RWPE2 (cell line): ENCODE measurements around the gene SGTB.

Source experiments
- ATAC-seq: fragments of 200-7000 bp; cut with Tn5 transposase; 3 replicates; pipeline ENCODE4 v1.9.1; 2021; ENCODE audit warnings: low read depth
- DNase-seq: peaks from one replicate; pipeline ENCODE4 v3.0.0-alpha.2; 2020; ENCODE audit warnings: low spot score
- H3K27ac ChIP-seq: fragments of 450-650 bp; 2 replicates; pipeline ENCODE4 v1.5.1; 2017; ENCODE audit warnings: mild to moderate bottlenecking; ENCODE audit not compliant: poor library complexity, severe bottlenecking
- H3K27me3 ChIP-seq: fragments of 250-450 bp; sonication (Bioruptor Pico); 2 replicates; pipeline ENCODE4 v1.5.1; 2021; ENCODE audit warnings: mild to moderate bottlenecking, moderate library complexity; ENCODE audit not compliant: insufficient read depth, poor library complexity, severe bottlenecking
- H3K36me3 ChIP-seq: fragments of 250-450 bp; sonication (Bioruptor Pico); 2 replicates; pipeline ENCODE4 v1.5.1; 2020; ENCODE audit warnings: low read depth, mild to moderate bottlenecking, moderate library complexity
- H3K4me1 ChIP-seq: fragments of 250-450 bp; sonication (Bioruptor Pico); 2 replicates; pipeline ENCODE4 v1.5.1; 2021; ENCODE audit warnings: mild to moderate bottlenecking, moderate library complexity; ENCODE audit not compliant: insufficient read depth, poor library complexity, severe bottlenecking
- H3K4me3 ChIP-seq: fragments of 250-450 bp; sonication (Bioruptor Pico); 2 replicates; pipeline ENCODE4 v1.5.1; 2021; ENCODE audit warnings: mild to moderate bottlenecking, moderate library complexity; ENCODE audit not compliant: severe bottlenecking
- H3K9me3 ChIP-seq: fragments of 250-450 bp; sonication (Bioruptor Pico); 2 replicates; pipeline ENCODE4 v1.5.1; 2021; ENCODE audit warnings: mild to moderate bottlenecking, moderate library complexity; ENCODE audit not compliant: severe bottlenecking
- TF ChIP-seq, protein P1 (sequence below): fragments of 450-650 bp; IDR thresholded peaks from one replicate; pipeline ENCODE4 v1.5.1; 2017; ENCODE audit warnings: mild to moderate bottlenecking, moderate library complexity; ENCODE audit not compliant: poor library complexity, severe bottlenecking

SGTB gene

DNA sequence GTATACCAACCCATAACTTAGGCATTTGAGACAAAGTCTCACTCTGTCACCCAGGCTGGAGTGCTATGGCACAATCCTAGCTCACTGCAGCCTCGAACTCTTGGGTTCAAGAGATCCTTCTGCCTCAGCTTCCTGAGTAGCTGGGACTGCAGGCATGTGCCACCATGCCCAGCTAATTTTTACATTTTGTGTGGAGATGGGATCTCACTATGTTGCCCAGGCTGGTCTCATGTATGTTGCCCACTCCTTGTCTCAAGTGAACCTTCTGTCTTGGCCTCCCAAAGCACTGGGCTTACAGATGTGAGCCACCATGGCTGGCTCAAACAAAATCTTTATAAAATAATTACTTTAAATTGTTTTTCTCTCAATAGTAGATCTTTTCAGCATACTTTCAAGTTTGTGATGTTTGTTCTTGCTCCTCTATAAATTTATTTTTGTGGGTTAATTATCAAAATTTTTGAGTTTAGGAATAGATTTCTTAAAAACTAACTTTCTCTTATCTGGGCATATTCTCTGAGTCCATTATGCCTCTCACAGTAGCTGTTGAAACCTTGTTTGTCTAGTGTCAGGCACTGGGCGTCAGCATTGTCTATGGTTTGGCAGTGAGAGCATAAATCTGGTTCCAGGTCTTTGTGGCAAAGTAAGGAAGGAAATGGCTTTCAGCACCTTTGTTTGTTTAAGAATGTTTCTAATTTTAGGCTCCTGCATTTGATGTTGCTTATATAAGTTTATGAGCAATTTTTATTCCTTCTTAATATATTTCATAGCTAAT, 38.8 kb upstream of the SGTB start:
- TF ChIP-seq, protein P1, sequence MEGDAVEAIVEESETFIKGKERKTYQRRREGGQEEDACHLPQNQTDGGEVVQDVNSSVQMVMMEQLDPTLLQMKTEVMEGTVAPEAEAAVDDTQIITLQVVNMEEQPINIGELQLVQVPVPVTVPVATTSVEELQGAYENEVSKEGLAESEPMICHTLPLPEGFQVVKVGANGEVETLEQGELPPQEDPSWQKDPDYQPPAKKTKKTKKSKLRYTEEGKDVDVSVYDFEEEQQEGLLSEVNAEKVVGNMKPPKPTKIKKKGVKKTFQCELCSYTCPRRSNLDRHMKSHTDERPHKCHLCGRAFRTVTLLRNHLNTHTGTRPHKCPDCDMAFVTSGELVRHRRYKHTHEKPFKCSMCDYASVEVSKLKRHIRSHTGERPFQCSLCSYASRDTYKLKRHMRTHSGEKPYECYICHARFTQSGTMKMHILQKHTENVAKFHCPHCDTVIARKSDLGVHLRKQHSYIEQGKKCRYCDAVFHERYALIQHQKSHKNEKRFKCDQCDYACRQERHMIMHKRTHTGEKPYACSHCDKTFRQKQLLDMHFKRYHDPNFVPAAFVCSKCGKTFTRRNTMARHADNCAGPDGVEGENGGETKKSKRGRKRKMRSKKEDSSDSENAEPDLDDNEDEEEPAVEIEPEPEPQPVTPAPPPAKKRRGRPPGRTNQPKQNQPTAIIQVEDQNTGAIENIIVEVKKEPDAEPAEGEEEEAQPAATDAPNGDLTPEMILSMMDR: peak; percentile 48
- Histone ChIP-seq H3K36me3 (peaks cover 31% of the 10 kb centered on the region), H3K4me3 (no peak overlapping the region), H3K9me3 (no peaks in the 10 kb centered on the region), H3K27ac (no peak overlapping the region), H3K27me3 (no peaks in the 10 kb centered on the region), H3K4me1 (no peaks in the 10 kb centered on the region)
- DNase-seq (no peak), ATAC-seq (peak; percentile 88)

DNA sequence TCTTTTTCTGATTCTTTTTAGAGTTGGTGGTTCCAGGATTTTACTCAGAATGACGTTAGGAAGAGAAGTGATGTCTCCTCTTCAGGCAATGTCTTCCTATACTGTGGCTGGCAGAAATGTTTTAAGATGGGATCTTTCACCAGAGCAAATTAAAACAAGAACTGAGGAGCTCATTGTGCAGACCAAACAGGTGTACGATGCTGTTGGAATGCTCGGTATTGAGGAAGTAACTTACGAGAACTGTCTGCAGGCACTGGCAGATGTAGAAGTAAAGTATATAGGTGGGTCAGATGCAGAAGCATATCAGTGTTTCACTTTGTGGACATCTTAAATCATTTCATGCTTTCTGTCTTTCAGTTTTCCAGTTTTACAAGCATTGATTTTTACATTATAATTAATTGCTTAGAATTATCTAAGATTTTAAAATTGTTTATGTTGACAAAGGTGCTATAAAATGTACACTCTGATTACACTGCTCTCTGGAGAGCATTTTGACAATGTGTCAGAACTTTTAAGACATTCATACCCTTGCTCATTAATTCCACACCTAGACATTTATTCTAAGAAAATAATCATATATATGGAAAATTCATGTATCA, 36.7 kb upstream of the SGTB start:
- Histone ChIP-seq H3K27me3 (no peaks in the 10 kb centered on the region), H3K4me1 (no peaks in the 10 kb centered on the region), H3K27ac (no peak overlapping the region), H3K4me3 (no peak overlapping the region), H3K36me3 (peaks cover 23% of the 10 kb centered on the region), H3K9me3 (no peaks in the 10 kb centered on the region)
- ATAC-seq (no peak), DNase-seq (no peak)
- TF ChIP-seq, protein P1: no peak

- Histone ChIP-seq H3K4me1 (no peaks in the 10 kb centered on the region), H3K36me3 (no peaks in the 10 kb centered on the region; the same call in 1 of the 2 replicates)
- TF ChIP-seq, protein P1: no peak
Measured at GRCh38 chr5:65753189-65753588, 31.3 kb upstream of the SGTB start.

GRCh38 chr5:65750938-65751337, 29.0 kb upstream of the SGTB start:
- Histone ChIP-seq H3K36me3 (no peaks in the 10 kb centered on the region), H3K27ac (no peak overlapping the region), H3K9me3 (no peaks in the 10 kb centered on the region), H3K4me3 (no peak overlapping the region), H3K27me3 (no peaks in the 10 kb centered on the region), H3K4me1 (no peaks in the 10 kb centered on the region)
- TF ChIP-seq, protein P1: no peak
- DNase-seq (no peak), ATAC-seq (no peak)

More at GRCh38 chr5:65753189-65753588, 31.3 kb upstream of the SGTB start:
- Histone ChIP-seq H3K4me3 (no peak overlapping the region), H3K27me3 (no peaks in the 10 kb centered on the region), H3K9me3 (no peaks in the 10 kb centered on the region), H3K27ac (no peak overlapping the region)
- ATAC-seq: no peak
- no peak for DNase-seq

DNA sequence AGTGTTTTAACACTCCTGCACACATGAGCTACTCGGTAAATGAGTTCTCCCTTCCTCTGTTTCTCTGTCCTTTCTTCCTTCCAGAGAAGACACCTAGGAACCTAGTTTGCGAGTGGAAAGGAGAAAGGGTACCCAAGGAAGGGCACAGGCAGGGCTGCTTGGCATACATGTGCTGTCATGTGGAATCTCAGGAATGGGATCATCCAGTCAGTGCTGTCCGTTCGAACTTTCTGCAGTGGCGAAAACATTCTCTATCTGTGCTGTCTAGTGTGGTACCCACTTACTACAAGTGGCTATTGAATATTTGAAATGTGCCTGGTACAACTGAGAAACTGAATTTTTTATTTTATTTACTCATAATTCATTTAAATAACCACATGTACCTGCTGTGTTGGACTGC, 28.0 kb upstream of the SGTB start:
- Histone ChIP-seq H3K4me1 (no peaks in the 10 kb centered on the region), H3K36me3 (no peaks in the 10 kb centered on the region), H3K27ac (no peak overlapping the region), H3K27me3 (no peaks in the 10 kb centered on the region), H3K4me3 (no peak overlapping the region), H3K9me3 (no peaks in the 10 kb centered on the region)
- DNase-seq (no peak), ATAC-seq (no peak)
- TF ChIP-seq, protein P1: no peak
